HG03342 (cell line): Measurements from ENCODE around the gene RIIAD1.
"Not testable (repeated sequence)": the region's sequence is repeated elsewhere in the genome, so short reads cannot be mapped to it uniquely, and the experiment has no call there.

Experiments
- ATAC-seq: cut with Tn5 transposase; IDR thresholded peaks from one replicate; pipeline ENCODE4 v1.9.1; 2021; ENCODE audit warnings: mild to moderate bottlenecking, moderate library complexity; ENCODE audit not compliant: unreplicated experiment

Gene RIIAD1

DNA sequence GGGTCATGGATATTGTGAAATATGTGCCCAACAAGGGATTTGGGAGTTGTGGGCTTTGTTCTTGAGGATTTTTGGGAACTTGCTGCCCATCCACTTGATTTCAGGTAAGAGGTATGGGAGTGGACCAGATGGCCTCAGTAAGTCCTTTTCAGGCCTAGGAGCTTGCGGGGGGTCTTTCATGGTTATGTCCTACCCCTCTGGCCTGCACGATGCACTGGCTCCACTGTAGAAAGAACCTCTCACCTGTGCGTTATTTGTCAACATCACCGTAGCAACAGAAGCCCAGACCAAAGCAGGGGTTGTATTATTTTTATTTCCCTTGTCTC is 8.6 kb downstream of the RIIAD1 start:
- no peak for ATAC-seq

DNA sequence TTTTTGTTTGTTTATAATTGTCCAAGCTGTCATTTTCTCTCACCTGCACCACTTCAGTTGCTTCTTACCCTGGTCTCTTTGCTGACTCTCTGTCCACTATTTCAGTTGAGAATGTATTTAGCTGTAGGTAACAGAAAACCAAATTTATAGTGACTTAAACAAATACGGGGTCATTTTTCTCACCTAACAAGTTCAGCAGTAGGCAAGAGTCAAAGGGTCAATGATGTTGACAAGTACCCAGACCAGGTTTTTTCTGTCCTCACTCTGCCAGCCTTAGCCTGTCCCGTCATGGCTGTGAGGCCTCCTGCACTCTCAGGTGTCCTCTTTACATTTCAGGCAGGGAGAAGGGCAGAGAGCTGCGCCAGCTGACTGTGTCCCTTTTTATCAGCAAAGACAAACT is 11.8 kb downstream of the RIIAD1 start:
- no peak for ATAC-seq

DNA sequence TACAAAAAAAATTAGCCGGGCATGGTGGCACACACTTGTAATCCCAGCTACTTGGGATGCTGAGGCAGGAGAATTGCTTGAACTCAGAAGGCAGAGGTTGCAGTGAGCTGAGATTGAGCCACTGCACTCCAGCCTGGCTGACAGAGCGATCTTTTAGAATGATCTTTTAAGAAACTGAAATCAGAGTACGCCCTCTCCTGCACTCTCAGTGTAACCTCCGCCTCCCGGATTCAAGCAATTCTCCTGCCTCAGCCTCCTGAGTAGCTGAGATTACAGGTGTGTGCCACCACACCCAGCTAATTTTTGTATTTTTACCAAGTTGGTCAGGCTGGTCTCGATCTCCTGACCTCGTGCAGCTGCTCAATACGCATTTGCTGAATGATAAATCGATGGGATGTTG is 12.7 kb downstream of the RIIAD1 start:
- ATAC-seq, result not testable (repeated sequence)

DNA sequence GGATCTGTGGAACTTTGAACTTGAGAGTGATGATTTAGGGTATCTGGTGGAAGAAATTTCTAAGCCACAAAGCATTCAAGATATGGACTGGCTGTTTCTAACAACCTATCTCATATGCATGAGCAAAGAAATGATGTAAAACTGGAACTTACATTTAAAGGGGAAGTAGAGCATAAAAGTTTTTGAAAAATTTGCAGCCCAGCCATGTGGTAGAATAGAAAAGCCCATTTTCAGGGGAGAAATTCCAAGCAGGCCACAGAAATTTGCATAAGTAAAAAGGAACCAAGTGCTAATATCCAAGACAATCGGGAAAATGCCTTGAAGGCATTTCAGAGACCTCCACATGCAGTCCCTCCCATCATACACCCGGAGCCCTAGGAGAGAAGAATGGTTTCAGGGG is 15.7 kb downstream of the RIIAD1 start:
- no peak for ATAC-seq

DNA sequence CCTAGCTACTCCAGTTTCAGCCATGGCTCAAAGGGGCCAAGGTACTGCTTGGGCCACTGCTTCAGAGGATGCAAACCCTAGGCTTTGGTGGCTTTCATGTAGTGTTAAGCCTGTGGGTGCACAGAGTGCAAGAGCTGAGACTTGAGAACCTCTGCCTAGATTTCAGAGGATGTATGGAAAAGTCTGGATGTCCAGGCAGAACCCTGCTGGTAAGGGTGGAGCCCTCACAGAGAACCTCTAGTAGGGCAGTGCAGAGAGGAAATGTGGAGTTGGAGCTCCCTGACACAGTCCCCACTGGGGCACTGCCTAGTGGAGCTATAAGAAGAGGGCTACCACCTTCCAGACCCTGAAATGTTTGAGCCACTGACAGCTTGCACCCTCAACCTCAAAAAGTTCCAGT is 16.2 kb downstream of the RIIAD1 start:
- ATAC-seq, result no peak

DNA sequence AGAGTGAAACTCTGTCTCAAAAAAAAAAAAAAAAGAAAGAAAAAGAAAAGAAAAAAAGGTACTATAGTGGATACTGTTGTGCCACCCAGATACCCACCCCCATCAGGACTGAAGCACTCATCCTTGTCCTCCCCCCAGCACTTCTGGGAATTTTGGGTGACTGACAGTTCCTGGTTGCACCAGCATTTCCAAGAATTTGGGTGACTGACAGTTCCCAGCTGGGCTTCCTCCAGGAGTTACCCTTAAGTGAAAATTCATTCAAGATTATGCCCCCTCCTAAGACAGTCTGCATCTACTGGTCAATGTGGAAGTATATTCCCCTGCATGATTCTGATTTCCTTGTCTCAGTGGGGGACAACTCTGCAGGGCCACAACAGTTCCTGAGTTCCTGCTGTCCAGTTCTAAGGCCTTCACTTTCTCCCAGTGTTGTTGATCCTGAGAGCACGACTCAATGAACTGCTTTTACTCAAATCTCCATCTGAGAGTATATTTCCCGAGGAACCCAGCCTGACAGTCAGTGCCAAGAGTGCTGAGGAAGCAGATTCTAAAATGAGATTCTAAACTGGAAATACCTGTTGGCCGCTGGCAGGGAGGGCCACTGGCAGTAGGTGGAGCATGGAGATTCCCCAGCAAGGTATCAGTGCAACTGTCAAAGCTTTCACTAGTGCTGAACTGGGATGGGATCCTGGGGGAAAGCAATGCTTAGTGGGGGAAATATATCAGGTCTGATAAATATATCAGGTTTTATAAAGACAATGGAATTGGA is 18.5 kb downstream of the RIIAD1 start:
- ATAC-seq, result no peak

DNA sequence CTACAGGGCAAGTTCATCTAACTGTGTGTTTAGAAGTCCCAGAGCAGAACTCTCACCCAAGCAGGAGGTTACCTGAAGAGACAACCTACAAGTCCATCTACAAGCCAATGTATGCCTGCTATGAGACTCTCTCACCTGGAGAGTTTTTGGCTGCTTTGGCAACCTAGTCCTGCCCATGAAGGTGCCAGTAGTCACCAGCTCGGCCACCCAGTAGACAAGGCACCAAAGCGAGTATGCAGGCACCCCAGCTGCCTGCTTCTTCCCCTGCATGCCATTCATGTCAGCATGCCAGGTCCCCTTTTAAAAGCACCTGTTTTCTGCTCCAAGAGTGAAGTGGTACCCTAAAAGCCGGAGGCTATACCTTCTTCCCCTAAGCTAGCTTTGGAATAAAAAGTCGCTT is 20.2 kb downstream of the RIIAD1 start:
- no peak for ATAC-seq

DNA sequence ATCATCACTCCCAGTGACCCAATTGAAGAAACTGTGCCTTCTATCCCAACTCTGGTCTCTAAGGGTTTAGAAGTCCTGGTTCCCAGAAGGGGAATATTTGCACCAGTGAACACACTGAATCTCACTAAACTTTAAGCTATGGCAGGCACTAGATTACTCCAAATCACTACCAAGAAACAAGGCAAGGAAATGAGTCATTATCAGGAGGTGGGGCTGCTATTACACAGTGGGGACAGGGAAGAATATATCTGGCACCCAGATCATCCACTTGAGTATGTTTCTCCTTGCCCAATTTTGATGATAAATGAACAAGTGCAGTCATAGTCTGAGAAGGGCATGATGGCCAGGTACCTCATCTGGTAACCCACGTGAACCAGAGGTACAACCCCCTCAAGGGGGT is 35.0 kb downstream of the RIIAD1 start:
- ATAC-seq, result no peak

DNA sequence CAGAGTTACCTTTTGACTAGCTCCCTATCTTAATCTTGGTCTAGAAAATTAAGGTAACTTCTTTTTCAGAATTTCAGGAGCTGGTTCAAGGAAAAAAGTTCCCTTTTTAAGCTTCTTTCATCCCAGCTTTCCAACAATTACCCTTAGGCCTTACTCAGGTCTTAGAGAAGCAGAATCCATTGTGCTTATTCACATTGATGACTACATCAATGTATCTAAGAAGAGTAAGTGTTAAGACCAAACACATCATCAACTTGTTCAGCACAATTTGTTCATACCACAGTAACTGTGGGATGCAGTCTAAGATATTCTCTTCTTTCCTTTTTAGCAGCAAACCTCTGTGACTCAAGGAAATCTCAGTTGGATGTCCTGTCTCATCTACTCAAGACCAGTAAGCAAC is 37.9 kb downstream of the RIIAD1 start:
- no peak for ATAC-seq

DNA sequence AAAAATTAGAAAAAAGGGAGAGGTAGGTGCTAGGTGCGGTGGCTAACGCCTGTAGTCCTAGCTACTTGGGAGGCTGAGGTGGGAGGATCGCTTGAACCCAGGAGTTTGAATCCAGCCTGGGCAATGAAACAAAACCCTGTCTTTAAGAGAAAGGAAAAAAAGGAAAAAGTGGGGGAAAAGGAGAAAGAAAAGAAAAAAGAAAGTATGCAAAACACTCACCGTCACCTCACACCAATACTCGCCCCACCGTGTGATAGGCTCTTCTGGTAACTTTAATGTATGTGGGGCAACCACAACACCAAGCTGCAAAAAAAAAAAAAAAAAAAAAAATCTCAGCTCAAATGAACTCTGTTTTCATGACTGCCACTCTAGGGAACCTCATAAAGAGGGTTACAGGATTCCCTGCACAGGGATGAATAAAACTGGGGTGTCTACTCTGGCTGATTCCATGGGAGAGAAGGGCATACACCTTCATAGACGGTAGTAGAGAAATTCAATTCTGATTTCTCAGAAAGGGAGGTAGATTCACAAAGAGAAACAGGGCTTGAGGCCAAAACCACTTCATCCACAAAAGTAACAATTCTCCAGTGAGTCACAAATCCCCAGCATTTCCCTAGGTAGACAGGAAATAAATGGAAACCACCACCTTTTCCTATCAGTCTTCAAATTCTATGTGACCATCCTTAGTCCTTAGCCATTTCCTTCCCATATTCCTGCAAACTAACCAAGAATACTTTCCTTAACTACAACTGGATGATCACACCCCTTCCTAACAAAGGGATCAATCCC is 39.5 kb downstream of the RIIAD1 start:
- no peak for ATAC-seq

DNA sequence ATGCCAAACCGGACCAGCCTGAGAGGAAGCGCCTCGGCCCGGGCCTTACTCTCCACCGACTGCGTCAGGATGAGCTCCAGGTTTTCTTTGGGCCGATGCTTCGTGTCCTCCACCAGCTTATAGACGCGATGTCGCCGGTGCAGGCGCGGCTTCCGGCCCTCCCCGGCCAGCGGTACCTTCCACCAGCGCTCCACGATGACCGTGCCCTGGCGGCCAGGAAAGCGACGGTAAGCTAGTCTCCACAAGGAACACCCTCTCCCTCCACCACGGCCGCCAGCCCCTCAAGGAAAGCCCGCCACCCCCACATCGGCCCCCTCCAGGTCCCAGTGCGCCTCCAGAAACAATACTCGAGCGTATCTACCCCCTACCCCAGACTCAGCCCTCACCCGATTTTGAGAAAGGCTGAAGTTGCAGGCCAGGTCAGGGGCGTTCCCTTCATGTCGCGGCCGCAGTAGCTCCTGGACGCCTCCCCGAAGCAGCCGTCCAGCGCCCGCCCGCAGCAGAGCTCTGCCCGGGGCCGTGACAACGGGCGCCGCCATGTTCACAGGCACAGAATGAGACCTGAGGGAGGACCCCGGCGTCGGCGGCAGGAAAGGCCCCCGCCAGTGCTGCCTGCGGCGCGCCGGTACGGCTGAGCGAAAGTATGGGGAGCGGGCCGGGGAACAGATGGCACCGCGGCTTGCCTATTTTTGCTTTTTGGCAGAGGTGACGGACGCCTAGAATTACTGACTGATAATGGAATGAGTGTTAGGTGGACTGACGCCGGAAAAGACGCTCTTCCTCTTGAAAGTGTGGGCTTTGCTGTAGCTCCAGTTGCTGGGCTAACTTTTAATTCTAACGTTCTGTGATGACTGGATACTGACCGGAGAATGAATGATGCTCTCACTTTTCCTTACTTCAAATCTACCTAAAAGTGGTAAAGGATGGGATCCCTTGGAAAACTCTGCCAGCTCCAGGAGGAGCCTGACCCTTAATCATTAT is 41.9 kb downstream of the RIIAD1 start, which contains the start of gene MRPL9:
TSS of gene MRPL9 (minus strand) at position 556 of the 981 bp plus-strand sequence. CDS start at position 539, 17 bp downstream.
- peak; percentile 87 for ATAC-seq

DNA sequence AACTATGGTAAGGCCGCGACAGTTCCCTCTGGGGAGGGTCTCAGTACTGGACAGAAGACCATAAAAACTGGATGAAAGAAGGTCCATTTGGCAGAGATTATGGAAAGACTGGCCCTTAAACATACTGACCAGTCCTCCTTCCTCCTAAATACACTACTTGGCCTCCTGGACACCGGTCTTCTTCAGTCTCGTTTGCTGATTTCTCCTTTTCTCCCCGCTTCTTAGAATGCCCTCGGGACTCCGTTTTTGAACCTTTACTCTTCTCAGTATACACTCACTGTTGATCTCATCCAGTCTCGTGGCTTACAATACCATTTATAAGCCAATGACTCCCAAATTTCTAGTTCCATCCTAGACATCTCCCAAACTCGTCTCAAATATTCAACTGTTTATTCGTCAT is 42.7 kb downstream of the RIIAD1 start:
- no peak for ATAC-seq

DNA sequence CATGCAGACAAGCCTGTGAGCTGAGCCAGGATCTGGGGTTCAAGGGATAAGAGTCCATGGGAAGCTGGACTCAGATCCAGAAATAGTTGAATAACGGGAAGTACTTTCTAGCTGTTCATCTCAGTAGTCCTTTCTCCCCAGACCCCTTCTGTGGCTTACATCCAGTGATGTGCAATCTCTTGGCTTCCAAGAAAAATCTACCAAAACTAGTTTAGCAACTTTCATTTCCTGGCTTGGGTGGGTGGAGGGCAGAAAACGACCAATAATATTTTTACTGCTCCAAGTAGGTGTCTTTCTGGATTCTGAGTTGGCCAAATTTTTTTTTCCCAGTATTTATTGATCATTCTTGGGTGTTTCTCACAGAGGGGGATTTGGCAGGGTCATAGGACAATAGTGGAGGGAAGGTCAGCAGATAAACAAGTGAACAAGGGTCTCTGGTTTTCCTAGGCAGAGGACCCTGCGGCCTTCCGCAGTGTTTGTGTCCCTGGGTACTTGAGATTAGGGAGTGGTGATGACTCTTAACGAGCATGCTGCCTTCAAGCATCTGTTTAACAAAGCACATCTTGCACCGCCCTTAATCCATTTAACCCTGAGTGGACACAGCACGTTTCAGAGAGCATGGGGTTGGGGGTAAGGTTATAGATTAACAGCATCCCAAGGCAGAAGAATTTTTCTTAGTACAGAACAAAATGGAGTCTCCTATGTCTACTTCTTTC is 47.2 kb downstream of the RIIAD1 start:
- ATAC-seq, result not testable (repeated sequence)

DNA sequence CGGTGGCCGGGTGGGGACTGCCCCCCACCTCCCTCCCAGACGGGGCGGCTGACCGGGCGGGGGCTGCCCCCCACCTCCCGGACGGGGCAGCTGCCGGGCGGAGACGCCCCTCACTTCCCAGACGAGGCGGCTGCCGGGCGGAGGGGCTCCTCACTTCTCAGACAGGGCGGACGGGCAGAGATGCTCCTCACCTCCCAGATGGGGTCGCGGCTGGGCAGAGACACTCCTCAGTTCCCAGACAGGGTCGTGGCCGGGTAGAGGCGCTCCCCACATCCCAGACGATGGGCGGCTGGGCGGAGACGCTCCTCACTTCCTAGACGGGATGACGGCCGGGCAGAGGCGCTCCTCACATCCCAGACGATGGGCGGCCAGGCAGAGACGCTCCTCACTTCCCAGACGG is 47.9 kb downstream of the RIIAD1 start:
- ATAC-seq, result not testable (repeated sequence)

DNA sequence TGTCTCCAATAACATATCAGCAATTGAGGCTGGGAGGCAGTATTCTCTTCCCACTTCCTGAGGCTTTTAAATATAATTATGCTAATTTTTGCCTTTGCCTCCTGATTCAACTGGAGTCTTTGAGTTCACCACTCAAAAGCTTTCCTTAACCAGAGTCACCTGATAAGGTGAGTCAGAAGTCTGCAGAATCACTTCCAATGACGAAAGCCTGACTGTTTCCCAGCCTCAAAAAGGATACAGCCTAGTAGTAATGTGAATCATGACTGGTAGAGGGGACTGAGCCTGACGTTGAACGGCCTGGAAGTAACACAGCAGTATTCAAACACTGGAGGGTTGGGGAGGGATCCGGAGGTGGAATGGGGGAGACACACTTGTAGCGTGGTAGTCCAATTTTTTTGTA is 52.4 kb downstream of the RIIAD1 start:
- no peak for ATAC-seq

DNA sequence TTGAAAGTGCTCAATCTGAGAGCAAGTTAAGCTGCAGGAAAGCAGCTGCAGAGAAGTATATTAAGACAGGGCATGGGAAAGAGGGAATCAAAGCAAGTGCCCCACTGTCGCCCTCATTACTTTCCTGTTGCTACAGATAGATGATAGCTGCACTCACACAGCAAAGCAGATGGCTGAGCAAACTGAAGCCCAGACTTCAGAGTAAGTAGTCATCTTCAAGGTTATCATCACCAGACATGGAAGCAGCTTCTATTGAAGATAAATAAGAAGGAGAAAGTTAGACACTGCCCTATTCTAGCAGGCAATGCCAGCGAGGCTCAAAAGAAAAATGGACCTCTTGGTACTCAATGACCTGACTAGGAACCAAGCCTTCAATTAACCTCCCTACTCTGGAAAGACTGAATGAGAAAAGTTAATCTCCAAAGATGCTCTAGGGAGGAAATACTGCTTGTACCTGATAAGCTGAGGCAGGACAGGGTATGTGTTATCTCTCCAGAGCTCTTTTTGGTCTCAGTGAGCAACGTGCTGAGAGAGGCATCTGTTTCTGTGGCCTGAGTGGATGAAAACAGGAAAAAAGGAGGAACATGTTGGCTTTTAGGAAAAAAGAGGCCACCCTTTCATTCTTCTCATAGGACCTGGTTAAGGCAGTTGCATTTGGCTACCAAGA is 53.1 kb downstream of the RIIAD1 start:
- no peak for ATAC-seq

DNA sequence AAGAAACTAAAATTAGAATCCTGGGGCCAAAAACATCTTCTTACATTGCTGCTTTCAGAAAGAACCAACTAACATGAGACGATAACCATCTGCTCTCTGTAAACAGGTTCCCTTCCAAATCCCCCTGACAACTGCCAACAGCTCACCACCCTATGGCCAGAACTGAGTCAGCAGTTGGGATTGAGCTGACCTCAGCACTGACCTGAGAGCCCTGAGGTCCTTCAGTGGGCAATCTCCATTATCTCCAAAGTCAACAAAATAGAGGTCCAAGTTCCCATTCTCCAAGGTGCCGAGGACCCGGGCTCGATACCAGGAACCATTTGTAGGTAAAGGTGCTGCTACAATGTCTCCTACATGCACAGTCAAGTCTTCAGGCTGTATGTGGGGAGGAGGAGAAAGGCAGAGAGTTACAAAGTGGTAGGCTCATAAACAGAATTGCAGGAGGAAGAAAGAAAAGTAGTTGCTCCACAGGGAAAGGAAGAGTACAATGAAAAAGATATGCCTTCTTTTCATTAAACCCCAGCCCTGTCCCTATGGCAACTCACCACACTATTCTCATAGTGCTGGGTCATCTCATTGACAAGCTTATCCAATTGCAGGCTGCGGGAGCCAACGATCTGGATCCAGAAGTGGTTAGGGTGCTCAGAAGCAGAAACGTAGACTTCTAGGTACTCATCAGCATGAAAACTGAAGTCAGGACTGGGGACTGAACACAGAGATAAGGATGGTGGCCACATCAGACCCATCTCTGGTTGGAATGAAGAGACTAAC is 54.8 kb downstream of the RIIAD1 start:
- no peak for ATAC-seq

DNA sequence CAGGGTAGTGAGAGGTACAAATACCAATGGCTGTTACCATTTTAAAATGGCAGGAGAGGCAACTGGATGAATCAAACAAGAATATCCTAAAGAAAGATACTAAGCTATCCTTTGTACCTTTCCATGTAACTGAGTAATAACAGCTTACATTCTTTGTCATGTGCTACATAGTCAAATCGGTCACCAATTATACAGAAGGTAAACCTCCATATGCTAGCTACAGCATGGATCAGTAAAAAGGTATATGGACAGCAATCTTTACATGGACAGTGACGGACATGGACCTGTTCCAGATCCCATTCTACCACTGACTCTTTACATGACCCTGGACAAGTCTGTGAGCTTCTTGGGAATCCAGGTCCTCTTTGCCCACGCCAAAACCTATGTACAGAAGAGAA is 55.3 kb downstream of the RIIAD1 start:
- ATAC-seq, result no peak

DNA sequence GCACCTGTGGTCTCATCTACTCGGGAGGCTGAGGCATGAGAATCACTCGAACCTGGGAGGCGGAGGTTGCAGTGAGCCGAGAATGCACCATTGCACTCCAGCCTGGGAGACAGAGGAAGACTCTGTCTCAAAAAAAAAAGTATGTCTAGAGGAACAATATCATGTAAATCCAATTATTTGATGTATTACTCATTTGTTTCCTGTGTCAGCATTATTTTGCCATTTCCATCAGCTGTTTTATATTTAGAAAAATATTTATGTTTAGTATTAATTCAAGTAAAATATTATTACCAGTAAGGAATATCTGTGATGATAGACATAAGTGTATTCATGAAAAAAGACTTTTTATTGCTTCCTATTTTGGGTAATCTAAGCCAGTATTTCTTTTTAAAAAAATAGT is 56.0 kb downstream of the RIIAD1 start:
- ATAC-seq, result no peak
